NCI-H82 treated with DMSO at 0.1 percent for 48 hours (cell line): ENCODE measurements around the gene CCDC6.
A peak's percentile ranks its signal among the peaks of the same experiment; 100 is the strongest.
"Not testable (repeated sequence)": the region's sequence is repeated elsewhere in the genome, so short reads cannot be mapped to it uniquely, and the experiment has no call there.

Experiments used
- DNase-seq: peaks from one replicate; lab custom pipeline; 2025; ENCODE audit not compliant: unreplicated experiment; lab: John Stamatoyannopoulos, UW

The CCDC6 gene

DNA sequence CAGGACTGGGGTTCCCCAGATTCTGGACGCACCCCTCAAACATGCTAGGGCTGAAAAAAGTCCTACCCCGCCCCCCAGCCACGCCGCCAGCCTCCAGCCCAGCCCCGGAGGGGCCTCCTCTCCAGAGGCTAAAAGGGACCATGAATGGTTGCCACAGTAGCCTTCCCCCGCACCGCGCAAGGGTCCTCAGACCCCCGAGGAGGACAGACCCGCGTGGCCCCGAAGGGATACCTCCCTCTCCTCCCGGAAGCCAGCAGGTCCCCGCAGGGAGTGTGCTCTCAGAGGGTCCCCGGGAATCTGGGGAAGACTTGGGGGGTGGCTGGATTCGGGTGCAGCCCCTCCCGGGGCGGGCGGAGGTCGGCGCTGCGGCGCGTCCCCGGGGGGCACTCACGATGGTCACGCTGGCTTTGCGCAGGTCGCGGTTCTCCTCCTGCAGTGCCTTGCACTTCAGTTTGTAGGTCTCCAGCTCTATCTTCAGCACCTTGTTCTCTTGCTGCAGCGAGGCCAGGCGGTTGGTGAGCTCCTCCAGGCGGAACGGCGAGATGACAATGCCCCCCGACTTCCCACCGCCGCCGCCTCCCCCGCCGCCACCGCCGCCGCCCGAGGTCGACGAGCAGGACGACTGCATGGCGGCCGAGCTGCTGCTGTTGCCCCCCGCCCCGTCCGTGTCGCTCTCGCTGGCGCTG lies 482 bp downstream of the CCDC6 start:
- DNase-seq, result no peak

DNA sequence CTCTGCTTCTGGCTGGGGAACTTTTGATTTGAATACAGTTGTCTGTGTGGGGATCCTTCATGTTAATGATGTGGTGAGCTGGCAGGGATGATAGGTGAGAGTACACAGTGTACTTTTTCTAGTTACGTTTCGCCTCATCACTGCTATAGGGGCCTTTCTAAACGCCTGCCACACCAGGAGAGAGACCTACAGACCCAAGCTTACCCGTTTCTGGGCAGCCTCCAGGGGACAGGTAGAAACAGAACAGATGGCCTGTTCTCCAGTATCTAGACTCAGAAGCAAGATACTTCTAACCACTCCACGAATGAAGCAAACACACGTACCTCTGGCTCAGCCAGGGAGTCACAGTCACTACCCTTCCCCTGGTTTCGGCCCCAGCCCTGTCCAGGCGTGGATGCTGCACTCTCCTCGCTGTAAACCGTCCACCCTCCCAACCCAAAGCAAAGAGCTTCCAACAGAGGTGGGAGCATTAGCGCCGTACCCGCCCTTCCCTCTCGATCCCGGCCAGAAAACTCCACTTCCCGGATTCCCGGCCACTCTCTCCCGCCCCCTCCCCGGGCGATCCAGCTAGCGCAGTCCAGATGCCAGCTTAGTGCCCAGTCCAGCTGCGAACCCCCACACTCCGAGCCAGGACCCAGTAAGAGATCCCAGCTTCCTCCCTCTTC lies 1.2 kb downstream of the CCDC6 start:
- DNase-seq, result no peak

DNA sequence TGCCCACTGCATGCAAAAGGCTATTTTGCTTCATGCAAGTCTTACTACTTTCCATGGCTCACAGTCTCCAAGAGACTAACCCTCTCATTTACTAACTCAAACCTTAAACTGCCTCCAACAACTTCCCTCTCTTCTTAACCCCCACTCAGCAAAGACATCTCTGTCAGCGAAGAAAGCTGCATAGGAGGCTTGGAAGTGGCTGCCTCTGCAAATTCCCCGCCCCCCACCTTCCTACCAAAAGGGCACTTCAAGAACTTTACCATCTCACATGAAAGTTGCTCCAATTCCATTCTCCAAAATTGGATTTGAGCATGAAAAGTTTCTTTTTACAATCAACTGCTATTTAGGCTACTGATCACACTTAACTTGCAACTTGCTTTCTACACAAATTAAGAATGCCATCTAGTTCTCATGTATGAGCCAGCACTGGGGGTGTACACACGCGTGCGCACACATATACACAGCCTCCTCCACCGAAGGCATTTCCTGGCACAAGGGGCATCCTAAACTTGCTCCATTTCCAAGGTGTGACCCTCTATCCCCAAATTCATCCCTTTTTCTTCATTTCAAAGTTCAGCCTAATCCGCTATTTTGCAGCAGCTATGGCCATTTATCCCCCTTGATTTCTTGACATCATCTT lies 1.8 kb downstream of the CCDC6 start:
- DNase-seq, result no peak

DNA sequence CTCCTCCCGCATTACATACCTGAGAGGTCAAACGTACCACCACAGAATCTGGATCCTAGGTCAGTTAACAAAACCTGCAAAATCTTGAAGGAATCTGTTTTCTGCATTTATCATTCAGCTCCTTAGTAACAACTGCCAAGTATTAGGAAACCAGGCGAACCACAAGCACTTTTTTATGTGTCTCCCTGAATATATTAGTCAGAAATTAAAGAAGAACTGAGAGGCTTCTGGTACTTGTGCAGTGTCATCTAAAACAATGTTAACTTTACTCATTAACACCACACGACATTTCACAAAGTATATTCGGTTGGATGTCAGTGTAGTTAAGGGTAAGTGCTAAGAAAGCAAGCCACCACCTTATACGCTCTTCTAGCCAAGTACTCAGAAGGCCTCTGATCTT lies 2.5 kb downstream of the CCDC6 start:
- DNase-seq, result no peak

DNA sequence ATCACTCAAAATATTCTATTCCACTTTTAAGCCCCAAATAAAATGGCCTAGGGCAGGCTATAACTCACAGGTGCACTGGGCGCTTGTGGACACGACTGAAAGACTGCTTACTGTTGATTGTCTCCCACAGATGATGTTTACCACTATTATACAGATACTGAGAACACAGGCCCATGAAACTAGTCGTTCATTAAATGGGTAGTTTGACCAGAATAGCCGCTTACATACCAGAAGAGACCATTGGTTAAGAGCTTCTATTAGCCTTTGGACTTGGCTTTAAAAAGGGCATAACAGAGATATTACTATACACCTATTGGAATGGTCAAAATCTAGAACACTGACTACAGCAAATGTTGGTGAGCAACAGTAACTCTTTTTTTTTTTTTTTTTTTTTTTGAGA lies 4.3 kb downstream of the CCDC6 start:
- no peak for DNase-seq

DNA sequence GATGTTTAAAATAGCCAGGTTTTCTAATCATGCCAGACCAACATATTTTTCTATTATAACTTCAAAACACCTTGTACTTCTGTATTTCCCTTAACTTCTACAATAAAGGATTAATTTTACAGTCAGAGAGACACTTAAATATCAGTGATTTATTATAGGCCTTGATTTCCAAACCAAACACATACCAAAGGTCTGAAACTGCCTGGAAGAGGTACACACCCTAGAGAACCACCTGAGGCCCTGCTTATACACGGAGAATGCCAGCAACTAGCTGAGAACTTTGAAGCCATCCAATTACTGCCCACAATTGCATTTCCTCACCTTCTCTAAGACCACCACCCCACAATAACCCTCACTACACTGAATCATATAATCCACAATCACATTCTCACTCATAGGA lies 4.9 kb downstream of the CCDC6 start:
- DNase-seq, result no peak

DNA sequence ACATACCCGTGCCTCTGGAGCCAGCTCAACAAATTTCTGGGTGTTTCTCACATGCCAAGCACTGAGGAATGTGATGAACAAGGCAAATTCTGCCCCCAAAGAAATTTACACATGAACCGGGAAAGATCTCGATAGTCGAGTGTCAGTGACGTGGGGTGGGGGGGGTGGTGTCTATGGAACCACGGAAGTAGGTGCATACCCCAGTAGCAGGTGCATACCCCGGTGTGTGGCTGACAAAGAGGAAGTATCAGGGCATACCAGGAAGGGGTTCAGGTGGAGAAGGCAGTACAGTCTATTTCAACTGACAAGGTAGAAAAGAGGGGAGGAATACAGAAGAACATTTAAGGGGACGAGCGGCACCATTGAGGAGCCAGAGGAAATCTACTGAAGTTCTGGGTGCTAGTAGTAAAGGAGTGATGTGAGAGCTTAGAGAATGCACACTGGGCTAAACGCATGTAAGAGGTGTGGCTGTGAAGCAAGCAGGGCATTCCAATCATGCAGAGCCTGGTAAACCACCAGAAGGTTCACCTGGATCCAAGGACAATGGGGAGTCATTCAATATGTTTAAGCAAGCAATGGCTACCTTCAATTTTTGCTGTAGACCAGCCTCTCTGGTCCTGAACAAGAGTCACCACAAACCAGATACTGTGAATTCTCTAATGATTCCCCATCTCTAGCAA lies 6.2 kb downstream of the CCDC6 start:
- DNase-seq, result no peak

DNA sequence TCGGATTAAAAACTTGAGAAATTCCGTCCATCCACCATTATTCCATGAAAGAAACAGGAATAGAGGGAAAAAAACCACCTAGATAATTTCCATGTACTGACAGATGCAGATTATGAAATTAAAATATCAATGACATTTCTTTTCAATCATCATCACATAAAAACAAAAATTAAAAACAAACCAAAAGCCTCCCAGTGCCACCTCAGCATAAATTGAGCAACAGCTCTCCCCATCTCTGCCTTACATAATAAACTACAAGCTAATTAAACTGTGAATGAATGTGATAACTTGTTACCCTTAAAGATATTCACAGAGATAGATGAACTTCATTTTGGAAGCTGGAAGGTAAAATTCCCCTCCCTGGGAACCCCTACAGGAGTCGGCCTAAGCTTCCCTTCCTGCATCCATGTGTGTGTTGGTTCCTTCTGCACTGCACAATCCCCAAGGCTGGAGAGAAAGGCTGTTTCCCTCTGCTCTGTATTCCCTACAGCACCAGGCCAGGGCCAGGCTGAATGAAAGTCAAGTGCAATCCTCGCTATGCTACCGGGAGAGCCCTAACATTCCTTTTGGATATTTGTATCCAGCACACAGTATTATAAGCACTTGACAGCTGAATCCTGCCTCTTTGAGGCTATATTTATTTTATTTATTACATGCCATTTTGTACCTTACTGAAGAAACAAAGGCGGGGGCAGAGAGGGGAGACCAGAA lies 8.1 kb downstream of the CCDC6 start:
- peak; percentile 12 for DNase-seq

DNA sequence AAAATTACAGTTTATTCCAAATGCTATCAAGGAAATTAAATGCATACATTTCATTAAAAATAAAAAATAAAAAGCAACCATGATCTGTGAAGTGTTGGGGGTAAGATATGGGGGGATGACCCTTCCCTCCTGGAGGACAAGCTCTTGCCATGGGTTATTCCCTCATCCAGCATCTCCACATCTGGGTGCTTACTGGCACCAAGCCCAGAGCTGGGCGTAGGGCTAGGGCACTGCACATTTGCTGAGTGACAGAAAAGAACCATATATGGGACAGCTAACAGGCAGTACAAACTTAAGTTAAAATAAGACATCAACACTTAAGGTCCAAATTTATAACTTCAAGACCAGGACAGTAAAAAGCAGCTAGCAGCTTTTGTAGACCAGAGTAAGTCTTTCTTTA lies 10.2 kb downstream of the CCDC6 start:
- no peak for DNase-seq

DNA sequence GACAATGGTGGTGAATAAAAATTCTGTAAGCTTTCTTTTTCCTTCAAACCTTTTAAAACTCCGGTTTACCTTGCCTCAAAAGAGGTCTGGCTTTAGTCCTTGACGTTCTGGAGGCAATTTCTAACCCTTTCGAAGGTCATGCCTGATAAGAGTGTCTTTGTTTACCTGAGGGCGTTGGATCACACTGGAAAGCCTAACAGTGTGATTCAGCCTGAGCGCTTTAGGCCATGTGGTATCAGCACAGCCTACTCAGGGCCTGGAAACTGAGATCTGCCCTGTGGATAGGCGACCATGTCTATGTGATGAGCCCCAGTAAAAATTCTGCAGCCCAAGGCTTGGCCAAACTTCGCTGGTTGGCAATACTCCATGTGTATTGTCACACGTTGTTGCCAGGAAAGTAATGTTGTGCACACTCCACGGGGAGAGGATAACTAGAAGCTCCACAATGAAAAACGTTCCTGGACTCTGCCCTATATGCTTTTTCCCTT lies 10.7 kb downstream of the CCDC6 start:
- DNase-seq, result no peak

DNA sequence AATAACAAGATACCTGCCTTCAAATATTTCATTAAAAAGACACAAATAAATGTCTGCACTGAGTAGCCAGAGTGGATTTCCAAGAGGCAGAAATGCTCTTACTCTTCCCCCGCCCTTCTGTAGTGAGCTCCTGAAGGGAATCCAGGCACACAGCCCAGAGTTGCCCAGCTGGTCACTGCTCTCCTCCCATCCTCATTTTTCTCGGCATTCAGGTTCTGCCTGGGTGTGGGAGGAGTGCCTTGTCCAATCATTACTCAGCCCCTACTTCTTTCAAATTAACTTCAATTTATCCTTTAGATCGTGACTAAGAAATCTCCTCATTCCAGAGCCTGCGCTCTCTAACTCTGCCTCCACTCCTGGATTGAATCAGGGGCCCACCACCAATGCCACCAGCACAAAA lies 12.2 kb downstream of the CCDC6 start:
- DNase-seq, result no peak

DNA sequence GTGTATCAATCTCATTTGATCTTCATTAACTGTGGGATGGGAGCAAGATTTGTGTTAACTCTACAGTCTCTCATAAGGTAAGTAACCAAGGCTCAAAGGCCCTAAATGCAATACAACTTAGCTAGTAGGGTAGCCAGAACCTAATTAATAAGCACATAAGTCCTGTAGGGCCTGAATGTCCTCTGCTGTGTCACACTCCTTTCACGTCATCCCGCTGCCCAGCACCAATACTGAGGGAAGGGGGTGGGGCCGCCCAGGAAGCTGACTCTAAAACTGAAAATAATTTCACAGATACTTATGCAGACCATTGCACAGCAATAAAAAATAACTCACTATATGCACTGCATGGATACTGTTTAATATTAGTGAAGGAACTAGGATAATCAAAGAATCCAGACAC lies 13.7 kb downstream of the CCDC6 start:
- no peak for DNase-seq

DNA sequence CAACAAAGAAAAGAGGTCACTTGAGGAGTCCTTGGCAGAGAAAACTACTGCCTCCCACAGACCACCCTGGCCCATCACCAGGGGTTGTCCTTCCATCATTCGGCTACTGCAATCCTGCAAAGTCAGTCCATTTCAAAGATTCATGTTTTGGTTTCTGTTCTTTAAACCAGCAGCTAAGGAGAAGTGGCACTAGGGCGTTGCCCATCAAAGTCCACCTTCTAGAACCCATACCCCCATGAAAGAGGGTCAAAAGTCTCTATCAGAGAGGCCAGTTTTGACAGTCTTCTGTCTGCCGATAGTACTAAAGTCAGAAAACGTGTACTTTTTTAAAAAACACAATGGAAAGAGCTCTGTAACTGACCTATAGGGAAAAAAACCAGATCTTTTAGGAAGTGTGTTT lies 14.4 kb downstream of the CCDC6 start:
- no peak for DNase-seq

DNA sequence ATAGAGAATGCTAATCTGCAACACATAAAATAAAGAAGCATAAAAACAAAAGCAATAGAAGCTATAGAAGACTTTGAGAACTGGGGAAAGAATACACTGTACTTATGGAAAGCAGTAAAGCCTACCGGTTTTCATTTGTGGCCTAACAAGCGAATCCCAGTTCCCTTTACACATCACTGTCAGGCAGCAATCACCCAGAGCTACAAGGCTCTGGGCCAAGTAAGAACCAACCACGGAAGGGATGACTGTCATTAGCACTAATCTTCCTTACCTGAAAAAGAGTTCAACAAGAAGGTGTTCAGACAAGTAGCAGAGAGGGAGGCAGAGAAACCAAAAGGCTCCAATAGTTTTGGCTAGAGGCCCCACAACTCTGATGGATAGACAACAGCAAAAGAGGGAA lies 15.0 kb downstream of the CCDC6 start:
- no peak for DNase-seq

DNA sequence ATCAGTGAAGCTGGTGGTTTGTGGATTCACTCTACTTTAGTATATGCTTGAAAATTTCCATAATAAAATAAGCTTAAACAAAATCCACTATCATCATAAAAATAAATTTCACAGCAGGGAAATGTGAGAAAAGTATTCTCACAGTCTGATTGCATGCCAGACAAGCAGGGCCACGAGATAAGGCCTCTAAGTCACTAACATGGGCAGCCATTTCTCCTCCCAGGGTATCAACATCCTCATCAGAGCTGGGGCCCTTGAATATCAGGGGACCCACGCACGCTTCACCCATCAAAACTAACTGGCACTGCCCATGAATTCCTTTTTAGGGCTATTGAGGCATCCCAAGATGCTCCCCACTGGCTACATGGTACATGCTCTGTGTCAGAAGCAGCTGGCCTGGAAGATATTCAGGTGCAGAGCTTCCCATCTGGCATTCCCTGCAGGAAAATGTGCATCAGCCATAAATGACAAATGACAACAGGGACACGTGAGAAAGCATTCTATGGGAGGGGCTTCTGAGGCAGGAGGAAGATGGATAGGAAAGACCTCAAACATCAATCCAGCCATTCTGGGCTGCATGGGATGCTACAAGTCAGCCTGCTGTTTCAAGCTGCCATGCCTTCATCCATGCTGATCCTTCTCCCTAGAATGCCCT lies 17.4 kb downstream of the CCDC6 start:
- DNase-seq, result no peak

DNA sequence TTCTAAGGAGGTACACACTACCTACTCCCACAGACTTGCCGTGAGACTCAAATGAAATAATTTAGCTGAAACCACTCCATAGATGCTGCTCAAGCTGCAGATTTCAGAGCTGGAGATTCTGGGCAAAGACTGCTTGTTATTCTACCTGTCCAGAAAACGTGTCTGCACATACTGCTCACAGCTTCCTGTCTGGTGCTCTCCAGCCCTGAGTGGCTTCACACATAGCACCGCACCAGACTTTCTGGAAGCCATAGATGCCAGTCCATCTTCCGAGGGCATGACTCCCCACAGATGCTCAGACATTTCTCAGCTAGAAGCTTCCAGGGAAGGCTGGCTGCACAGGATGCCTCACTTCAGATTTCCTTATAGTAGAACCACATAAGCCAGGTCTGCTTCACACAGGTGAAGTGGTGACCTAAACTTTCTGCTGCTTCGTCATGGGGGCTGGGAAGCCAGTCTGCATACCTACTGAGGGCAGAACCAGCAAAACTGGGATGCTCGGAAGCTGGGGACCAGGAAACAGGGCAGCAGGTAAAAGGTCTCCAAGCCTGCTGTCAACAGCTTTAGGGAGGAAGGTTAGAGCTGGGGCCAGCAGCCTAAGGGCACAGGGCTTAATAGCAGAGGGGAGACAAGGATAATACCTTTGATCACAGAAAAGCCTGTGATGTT lies 18.2 kb downstream of the CCDC6 start:
- no peak for DNase-seq

DNA sequence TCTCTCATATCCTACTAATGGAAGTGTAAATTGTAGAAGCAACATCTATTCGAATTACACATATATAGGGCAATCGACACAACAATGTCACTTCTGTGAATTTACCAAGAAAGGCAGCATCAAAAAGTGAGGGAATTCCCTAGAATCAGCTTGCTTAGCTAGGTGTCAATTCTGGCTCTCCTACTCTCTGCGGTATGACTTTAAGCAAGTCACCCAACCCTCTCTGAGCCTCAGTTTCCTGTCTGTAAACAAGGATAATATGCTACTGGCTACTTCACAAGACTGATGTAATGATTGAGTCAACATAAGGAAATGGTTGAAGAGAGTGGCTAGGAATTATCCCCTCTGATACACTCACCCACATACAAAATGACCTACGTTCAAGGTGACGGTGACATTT lies 19.4 kb downstream of the CCDC6 start:
- no peak for DNase-seq

DNA sequence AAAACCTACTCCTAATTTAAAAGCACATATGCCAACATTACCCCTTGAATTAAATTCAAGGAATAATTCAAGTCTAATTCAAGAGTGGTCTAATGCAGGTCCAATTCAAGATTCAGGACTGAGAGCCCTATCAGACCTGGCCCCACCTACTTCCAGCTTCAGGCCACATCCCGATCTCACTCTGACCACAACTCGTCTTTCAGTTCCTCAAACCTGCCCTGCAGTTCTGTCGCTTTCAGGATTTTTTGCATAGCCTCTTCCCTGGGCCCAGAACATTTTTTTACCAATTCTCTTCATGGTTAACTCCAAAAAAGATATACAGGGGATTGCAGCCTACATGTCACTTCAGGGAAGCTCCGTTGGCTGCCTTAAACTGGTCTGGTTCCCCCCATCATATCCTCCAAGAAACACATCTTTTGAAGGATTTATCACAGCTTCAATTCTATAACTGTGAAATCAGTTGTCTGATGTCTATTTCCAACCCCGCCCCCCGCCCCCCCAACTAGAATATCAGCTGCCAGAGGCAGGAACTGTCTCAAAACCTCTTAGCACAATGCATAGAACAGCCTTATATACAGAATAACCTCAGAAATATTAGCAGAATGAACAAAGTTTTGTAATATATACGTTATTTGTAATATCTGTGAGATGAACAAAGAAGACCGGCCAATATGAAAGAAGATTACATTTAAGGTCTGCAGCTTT lies 20.8 kb downstream of the CCDC6 start:
- no peak for DNase-seq

DNA sequence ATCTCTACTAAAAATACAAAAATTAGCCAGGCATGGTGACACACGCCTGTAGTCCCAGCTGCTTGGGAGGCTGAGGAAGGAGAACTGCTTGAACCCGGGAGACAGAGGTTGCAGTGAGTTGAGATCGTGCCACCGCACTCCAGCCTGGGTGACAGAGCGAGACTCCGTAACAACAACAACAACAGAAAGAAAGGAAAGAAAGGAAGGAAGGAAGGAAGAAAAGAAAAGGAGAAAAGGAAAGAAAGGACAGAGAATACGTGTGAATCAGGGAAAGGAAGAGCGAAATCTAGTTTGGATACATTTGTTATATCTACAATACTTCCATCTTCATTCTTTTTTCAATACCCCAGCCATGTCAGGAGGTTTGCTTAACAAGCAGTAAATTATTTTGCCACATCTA lies 21.5 kb downstream of the CCDC6 start:
- DNase-seq, result not testable (repeated sequence)

DNA sequence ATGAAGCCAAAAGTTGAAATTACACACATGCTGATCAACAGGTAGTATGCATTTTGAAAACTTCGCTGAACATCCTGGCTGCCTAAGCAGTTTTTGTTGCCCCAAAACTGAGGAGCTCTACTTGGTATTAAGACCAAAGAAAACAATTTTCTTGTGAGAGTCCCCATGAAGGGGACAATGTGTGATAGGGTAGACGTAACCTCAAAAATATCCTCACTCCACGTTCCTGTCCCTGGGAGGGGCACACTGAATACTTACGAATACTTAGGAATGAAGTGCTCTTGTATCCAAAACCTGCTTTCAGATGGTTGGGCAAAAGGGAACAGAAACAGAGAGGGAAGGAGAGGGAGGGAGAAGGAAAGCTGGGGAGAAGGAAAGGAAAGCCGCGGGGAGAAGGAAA lies 24.7 kb downstream of the CCDC6 start:
- no peak for DNase-seq
